Activated CD4-positive, alpha-beta T cell treated with anti-CD3 and anti-CD28 coated beads, Interleukin-2, Interleukin-4, amounts not matched to agents 100 ng/mL and 50 ng/mL, durations not matched to agents 16 hours and 8 hours (primary cell): Measurements from ENCODE around the gene ZIC4.

Experiments used
- DNase-seq: peaks from one replicate; pipeline ENCODE4 v3.0.0-alpha.2; 2020; ENCODE audit warnings: low spot score

The ZIC4 gene

GRCh38 chr3:147390589-147391569, 15.5 kb downstream of the ZIC4 start:
- DNase-seq, result no peak

GRCh38 chr3:147389717-147390116, 16.6 kb downstream of the ZIC4 start:
- no peak for DNase-seq

- no peak for DNase-seq
Observed at GRCh38 chr3:147388700-147389580, 17.4 kb downstream of the ZIC4 start.

- DNase-seq, result no peak
Observed at GRCh38 chr3:147387885-147388699, 18.3 kb downstream of the ZIC4 start.

- no peak for DNase-seq
Observed at GRCh38 chr3:147387291-147387884, 19.0 kb downstream of the ZIC4 start.

GRCh38 chr3:147385059-147386012, 21.0 kb downstream of the ZIC4 start:
- DNase-seq, result no peak

GRCh38 chr3:147384210-147385058, 21.9 kb downstream of the ZIC4 start:
- DNase-seq, result no peak

GRCh38 chr3:147383617-147384016, 22.7 kb downstream of the ZIC4 start:
- no peak for DNase-seq

- DNase-seq, result no peak
Observed at GRCh38 chr3:147381596-147381995, 24.7 kb downstream of the ZIC4 start.

GRCh38 chr3:147380977-147381376, 25.4 kb downstream of the ZIC4 start:
- DNase-seq, result no peak

GRCh38 chr3:147380387-147380951, 25.9 kb downstream of the ZIC4 start:
- no peak for DNase-seq

- no peak for DNase-seq
Observed at GRCh38 chr3:147379651-147380050, 26.7 kb downstream of the ZIC4 start.

GRCh38 chr3:147377412-147378367, 28.7 kb downstream of the ZIC4 start:
- DNase-seq, result no peak

- no peak for DNase-seq
Observed at GRCh38 chr3:147373301-147373700, 33.0 kb downstream of the ZIC4 start.

GRCh38 chr3:147372525-147373027, 33.8 kb downstream of the ZIC4 start:
- no peak for DNase-seq

- no peak for DNase-seq
Observed at GRCh38 chr3:147371771-147372340, 34.5 kb downstream of the ZIC4 start.

GRCh38 chr3:147371140-147371539, 35.2 kb downstream of the ZIC4 start:
- no peak for DNase-seq
